HCT116 (cell line): ENCODE measurements around the gene MEF2D. TPM values are rescaled to one million over a fixed set of nuclear protein-coding genes. Genes with fewer than 3 reads are reported as not detected.

Source experiments
- ATAC-seq: fragments of 200-7000 bp; cut with Tn5 transposase; 2 replicates; pipeline ENCODE4 v1.9.1; 2020; ENCODE audit warnings: mild to moderate bottlenecking, moderate library complexity
- BruUV-seq: library from RNA; stranded (reverse); fragments of 400-500 nt; replicated peaks from 2 replicates; lab custom pipeline; 2021; lab: Mats Ljungman, UMichigan
- CTCF ChIA-PET: fragments of 300-600 bp; sonication (Branson Sonifier 250); formaldehyde crosslinking; loops from one replicate; lab custom pipeline; 2021; ENCODE audit warnings: antibody characterized with exemption; lab: Charles Lee
- POLR2A ChIA-PET: fragments of 300-600, 350-600 bp; sonication (Branson Sonifier 250); formaldehyde crosslinking; loops from one replicate; lab custom pipeline; 2021; ENCODE audit warnings: antibody characterized with exemption; lab: Charles Lee
- RAD21 ChIA-PET, 2 experiments: fragments of 300-600 bp; sonication (Branson Sonifier 250); formaldehyde crosslinking; loops; one replicate each; lab custom pipeline; 2023; ENCODE audit warnings: low total read pairs in 2 of 2; ENCODE audit not compliant: uncharacterized antibody in 2 of 2, unreplicated experiment in 2 of 2, low non-redundant PET in 1 of 2; lab: Charles Lee
- DNase-seq: peaks from one replicate; pipeline ENCODE4 v3.0.0-alpha.2; 2010; ENCODE audit warnings: low read depth, low spot score
- H2AFZ ChIP-seq: fragments of 200-600 bp; shearing (Covaris generic), sonication (generic); 2 replicates; pipeline ENCODE4 v1.6.1; 2017; ENCODE audit warnings: low read depth, mixed run types, mixed read lengths, antibody characterized with exemption, low read length; ENCODE audit not compliant: poor library complexity, severe bottlenecking
- H3K27ac ChIP-seq: 2 replicates; pipeline ENCODE4 v1.5.1; 2012; ENCODE audit warnings: low read depth, low read length
- H3K27me3 ChIP-seq: fragments of 200-600 bp; sonication (generic); 2 replicates; pipeline ENCODE4 v1.6.1; 2016; ENCODE audit warnings: mixed run types, low read length, mixed read lengths; ENCODE audit not compliant: insufficient read depth
- H3K36me3 ChIP-seq, 2 experiments: fragments of 200-500 bp in 1 of 2; fragments of 200-600 bp in 1 of 2; sonication (Bioruptor generic) in 1 of 2; sonication (generic) in 1 of 2; 2 replicates each; pipeline versions ENCODE4 v1.5.1 to v1.6.1; 2014 to 2016; ENCODE audit warnings: low read length in 2 of 2, inconsistent platforms in 1 of 2, mixed read lengths in 1 of 2, mixed run types in 1 of 2; ENCODE audit not compliant: insufficient read depth in 2 of 2, control insufficient read depth in 1 of 2
- H3K4me1 ChIP-seq, 2 experiments: fragments of 200-600 bp in 1 of 2; sonication (generic) in 1 of 2; 2 replicates each; pipeline versions ENCODE4 v1.5.1 to v1.6.1; 2012 to 2017; ENCODE audit warnings: low read length in 2 of 2, inconsistent platforms in 1 of 2, mild to moderate bottlenecking in 1 of 2, mixed read lengths in 1 of 2, mixed run types in 1 of 2, moderate library complexity in 1 of 2; ENCODE audit not compliant: insufficient read depth in 2 of 2, control insufficient read depth in 1 of 2
- H3K4me2 ChIP-seq: fragments of 200-600 bp; sonication (generic); 2 replicates; pipeline ENCODE4 v1.6.1; 2017; ENCODE audit warnings: mixed run types, low read length, mixed read lengths
- H3K4me3 ChIP-seq, 2 experiments: fragments of 200-600 bp in 1 of 2; sonication (generic) in 1 of 2; replicated peaks in 1 of 2; 2 replicates each; pipeline ENCODE4 v1.5.1; 2011 to 2016; ENCODE audit warnings: low read length in 2 of 2, control low read depth in 1 of 2, low read depth in 1 of 2, mild to moderate bottlenecking in 1 of 2, mixed read lengths in 1 of 2, mixed run types in 1 of 2
- H3K79me2 ChIP-seq: fragments of 200-600 bp; sonication (generic); 2 replicates; pipeline ENCODE4 v1.6.1; 2017; ENCODE audit warnings: mild to moderate bottlenecking, mixed run types, low read length, moderate library complexity, mixed read lengths; ENCODE audit not compliant: insufficient read depth
- H3K9ac ChIP-seq: fragments of 200-600 bp; sonication (generic); 2 replicates; pipeline ENCODE4 v1.6.1; 2016; ENCODE audit warnings: low read length, mixed read lengths
- H3K9me2 ChIP-seq: fragments of 200-600 bp; sonication (generic), shearing (Covaris generic); 2 replicates; pipeline ENCODE4 v1.6.1; 2017; ENCODE audit warnings: mixed run types, mild to moderate bottlenecking, moderate library complexity; ENCODE audit not compliant: insufficient read depth
- H3K9me3 ChIP-seq, 2 experiments: fragments of 200-500 bp in 1 of 2; fragments of 200-600 bp in 1 of 2; sonication (Bioruptor generic) in 1 of 2; sonication (generic) in 1 of 2; 2 replicates each; pipeline ENCODE4 v1.6.1; 2014 to 2017; ENCODE audit warnings: low read length in 2 of 2, mixed read lengths in 2 of 2, inconsistent platforms in 1 of 2, low read depth in 1 of 2, mild to moderate bottlenecking in 1 of 2, mixed run types in 1 of 2, moderate library complexity in 1 of 2; ENCODE audit not compliant: control insufficient read depth in 1 of 2, insufficient read depth in 1 of 2
- H4K20me1 ChIP-seq: fragments of 200-600 bp; sonication (generic), shearing (Covaris generic); 2 replicates; pipeline ENCODE4 v1.6.1; 2017; ENCODE audit warnings: mixed run types, mild to moderate bottlenecking, moderate library complexity; ENCODE audit not compliant: insufficient read depth
- ATF3 ChIP-seq: IDR thresholded peaks from 2 replicates; pipeline ENCODE4 v1.6.1; 2012
- CBX3 ChIP-seq: IDR thresholded peaks from 2 replicates; pipeline ENCODE4 v1.6.1; 2012; ENCODE audit warnings: low read depth
- CEBPB ChIP-seq: IDR thresholded peaks from 2 replicates; pipeline ENCODE4 v1.6.1; 2012; ENCODE audit warnings: low read depth
- CTCF ChIP-seq, 3 experiments: fragments of 200-600 bp in 1 of 3; sonication (generic) in 1 of 3; IDR thresholded peaks in 2 of 3; conservative IDR thresholded peaks in 1 of 3; 2 replicates each; pipeline ENCODE4 v1.5.1; 2012 to 2017; ENCODE audit warnings: low read depth in 2 of 3, low read length in 2 of 3, antibody characterized with exemption in 1 of 3, borderline replicate concordance in 1 of 3, control low read depth in 1 of 3, mild to moderate bottlenecking in 1 of 3, mixed read lengths in 1 of 3, mixed run types in 1 of 3, moderate library complexity in 1 of 3; ENCODE audit not compliant: insufficient read depth in 1 of 3
- EGR1 ChIP-seq: IDR thresholded peaks from 2 replicates; pipeline ENCODE4 v1.6.1; 2012; ENCODE audit warnings: low read depth
- ELF1 ChIP-seq: IDR thresholded peaks from 2 replicates; pipeline ENCODE4 v1.6.1; 2012; ENCODE audit warnings: low read depth, borderline replicate concordance
- EZH2 ChIP-seq: fragments of 200-600 bp; sonication (generic); IDR thresholded peaks from 2 replicates; pipeline ENCODE4 v1.6.1; 2017; ENCODE audit warnings: antibody characterized with exemption, mixed run types
- EZH2phosphoT487 ChIP-seq: fragments of 200-600 bp; IDR thresholded peaks from 2 replicates; pipeline ENCODE4 v1.6.1; 2018; ENCODE audit warnings: antibody characterized with exemption, borderline replicate concordance
- FOSL1 ChIP-seq: IDR thresholded peaks from 2 replicates; pipeline ENCODE4 v1.6.1; 2012; ENCODE audit warnings: low read depth
- JUND ChIP-seq: IDR thresholded peaks from 2 replicates; pipeline ENCODE4 v1.6.1; 2012
- MAX ChIP-seq: IDR thresholded peaks from 2 replicates; pipeline ENCODE4 v1.6.1; 2012
- POLR2A ChIP-seq: IDR thresholded peaks from 2 replicates; pipeline ENCODE4 v1.7.0; 2011; ENCODE audit warnings: borderline replicate concordance; ENCODE audit not compliant: insufficient read depth, insufficient read length; ENCODE audit errors: extremely low read depth
- POLR2AphosphoS5 ChIP-seq: IDR thresholded peaks from 2 replicates; pipeline ENCODE4 v1.6.1; 2011; ENCODE audit warnings: mild to moderate bottlenecking, low read depth, low read length, moderate library complexity
- SIN3A ChIP-seq: IDR thresholded peaks from 2 replicates; pipeline ENCODE4 v1.6.1; 2012; ENCODE audit warnings: low read depth
- SP1 ChIP-seq: IDR thresholded peaks from 2 replicates; pipeline ENCODE4 v1.6.1; 2012; ENCODE audit warnings: low read depth
- TCF7L2 ChIP-seq: IDR thresholded peaks from 2 replicates; pipeline ENCODE4 v1.7.0; 2011; ENCODE audit warnings: borderline replicate concordance, inconsistent platforms; ENCODE audit not compliant: insufficient read depth, insufficient read length; ENCODE audit errors: extremely low read depth
- ZBTB33 ChIP-seq: IDR thresholded peaks from 2 replicates; pipeline ENCODE4 v1.6.1; 2011; ENCODE audit warnings: mild to moderate bottlenecking, low read length, moderate library complexity; ENCODE audit not compliant: insufficient replicate concordance; ENCODE audit errors: extremely low read depth
- ZFX ChIP-seq: fragments of 450-650 bp; IDR thresholded peaks from 2 replicates; pipeline ENCODE4 v1.6.1; 2017
- ZNF274 ChIP-seq: fragments of 200-500 bp; sonication (Bioruptor generic); IDR thresholded peaks from 2 replicates; pipeline ENCODE4 v1.6.1; 2014; ENCODE audit warnings: mild to moderate bottlenecking, low read depth, low read length, inconsistent platforms
- intact Hi-C: fragments of 100-400 bp; cut with micrococcal nuclease; formaldehyde crosslinking; loops from 2 replicates; pipeline ENCODE4 v1.10.0; 2022
- total RNA-seq: library from RNA; stranded (reverse); gene quantifications from one replicate; pipeline ENCODE4 v1.2.1, GENCODE V29; 2021; ENCODE audit not compliant: unreplicated experiment

MEF2D gene
- total RNA-seq, 1 experiment from 2014 or later, result 44.2 TPM

GRCh38 chr1:156420205-156421061, 80.1 kb downstream of the MEF2D start:
- H3K9me3 ChIP-seq, result no peaks in the 10 kb centered on the region
- intact Hi-C loops, result no loop called here
- peak overlapping the region; percentile 86 for H3K9ac ChIP-seq
- TF ChIP-seq TCF7L2 (no peak), SIN3A (no peak), EGR1 (no peak), FOSL1 (no peak), CBX3 (no peak), ZFX (no peak), POLR2AphosphoS5 (no peak), JUND (no peak), ZNF274 (no peak), CTCF (IDR thresholded peaks at IDR 0.05 in 2 of 3, conservative IDR thresholded peaks at IDR 0.05 in 1 of 3; ENCODE audit: borderline replicate concordance in 1 of 3, insufficient read depth in 1 of 3, low read depth in 2 of 3, low read length in 2 of 3) (no peak), POLR2A (no peak), CEBPB (no peak), SP1 (no peak), MAX (no peak), EZH2 (no peak), ELF1 (no peak), ZBTB33 (no peak), ATF3 (no peak), EZH2phosphoT487 (no peak)
- H3K4me3 ChIP-seq, result peak overlapping the region; percentile 69 to 73
- ChIA-PET RAD21 (interaction anchor here in 1 of 2 experiments (0.7 kb wide), 1 partner anchor 25 kb away, joined by 11 read pairs; no protein-coding TSS in a partner anchor), CTCF (interaction anchor here (1.1 to 1.9 kb wide), 3 partner anchors 18 to 35 kb away, joined by 3 to 9 read pairs (median 6); no protein-coding TSS in a partner anchor), POLR2A (interaction anchor here (0.9 kb wide), 1 partner anchor 10 kb away, joined by 3 read pairs; no protein-coding TSS in a partner anchor)
- TSS peak; percentile 45 for BruUV-seq
- peak overlapping the region; percentile 82 for H3K4me2 ChIP-seq
- H3K36me3 ChIP-seq, result peaks cover 0 to 7% of the 10 kb centered on the region in 2 experiments; a peak in 1 of 4 replicates
- peaks cover 53% of the 10 kb centered on the region for H3K79me2 ChIP-seq
- no peak for DNase-seq
- no peaks in the 10 kb centered on the region for H3K27me3 ChIP-seq
- H3K4me1 ChIP-seq, result peaks cover 10 to 46% of the 10 kb centered on the region in 2 experiments; a peak in 3 of 4 replicates
- H4K20me1 ChIP-seq, result no peaks in the 10 kb centered on the region
- peak; percentile 11 for ATAC-seq
- H2AFZ ChIP-seq, result no peak overlapping the region
- H3K27ac ChIP-seq, result peak overlapping the region; percentile 76
- no peaks in the 10 kb centered on the region for H3K9me2 ChIP-seq
